ENCODE measurements around the gene CHAC2.
"Not testable (repeated sequence)": the region's sequence is repeated elsewhere in the genome, so short reads cannot be mapped to it uniquely, and the experiment has no call there.

CHAC2 gene

DNA sequence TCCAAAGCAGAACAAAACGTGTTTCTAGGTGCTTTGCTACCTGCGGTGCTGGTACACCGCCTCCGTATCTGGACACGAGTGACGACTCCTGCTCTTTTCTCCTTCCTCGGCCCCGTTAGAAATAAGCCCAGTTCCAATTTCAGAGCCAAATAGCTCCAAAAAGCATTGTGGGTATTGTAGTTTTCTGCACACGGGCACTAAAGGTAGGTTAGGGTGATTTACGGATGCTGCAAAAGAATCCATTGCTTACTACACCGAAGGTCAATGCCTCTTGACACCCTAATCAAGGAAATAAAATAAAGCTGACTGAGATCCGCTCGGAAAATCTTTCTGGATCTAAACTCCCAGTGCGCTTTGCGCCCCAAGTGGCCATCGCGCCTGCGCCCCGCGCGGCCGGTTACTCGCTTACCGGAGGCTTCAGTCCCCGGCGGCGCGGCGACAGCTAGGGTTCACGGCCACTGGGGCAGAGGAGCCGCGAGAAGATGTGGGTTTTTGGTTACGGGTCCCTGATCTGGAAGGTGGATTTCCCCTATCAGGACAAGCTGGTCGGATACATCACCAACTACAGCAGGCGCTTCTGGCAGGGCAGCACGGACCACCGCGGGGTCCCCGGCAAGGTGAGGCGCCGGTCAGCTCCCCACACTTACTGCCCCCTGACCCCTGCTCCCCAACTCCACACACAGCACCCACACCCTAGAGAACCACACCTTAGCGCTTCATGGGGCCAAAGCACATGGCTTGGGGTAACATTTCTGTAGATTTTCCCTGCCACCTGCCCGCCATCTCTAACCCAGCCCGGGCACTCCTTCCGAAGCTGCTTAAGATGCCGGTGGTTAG, at the start of gene CHAC2:
TSS of gene CHAC2 (plus strand) at position 400 of the 837 bp plus-strand sequence. CDS start at position 483, 83 bp downstream.
- in situ Hi-C loops (cut with MboI; ENCODE audit: low sequenced_read_pairs), result no loop called here

DNA sequence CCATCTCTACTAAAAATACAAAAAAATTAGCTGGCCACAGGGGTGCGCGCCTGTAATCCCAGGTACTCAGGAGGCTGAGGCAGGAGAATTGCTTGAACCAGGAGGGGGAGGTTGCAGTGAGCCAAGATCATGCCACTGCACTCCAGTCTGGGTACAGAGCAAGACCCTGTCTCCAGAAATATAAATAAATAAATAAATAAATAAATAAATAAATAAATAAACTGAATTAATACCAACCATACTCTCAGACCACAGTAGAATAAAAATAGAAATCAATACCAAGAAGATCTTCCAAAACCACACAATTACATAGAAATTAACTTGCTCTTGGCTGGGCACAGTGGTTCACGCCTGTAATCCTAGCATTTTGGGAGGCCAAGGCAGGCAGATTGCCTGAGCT, 46.7 kb upstream of the CHAC2 start:
- in situ Hi-C loops (cut with MboI; ENCODE audit: low sequenced_read_pairs), result not testable (repeated sequence)

DNA sequence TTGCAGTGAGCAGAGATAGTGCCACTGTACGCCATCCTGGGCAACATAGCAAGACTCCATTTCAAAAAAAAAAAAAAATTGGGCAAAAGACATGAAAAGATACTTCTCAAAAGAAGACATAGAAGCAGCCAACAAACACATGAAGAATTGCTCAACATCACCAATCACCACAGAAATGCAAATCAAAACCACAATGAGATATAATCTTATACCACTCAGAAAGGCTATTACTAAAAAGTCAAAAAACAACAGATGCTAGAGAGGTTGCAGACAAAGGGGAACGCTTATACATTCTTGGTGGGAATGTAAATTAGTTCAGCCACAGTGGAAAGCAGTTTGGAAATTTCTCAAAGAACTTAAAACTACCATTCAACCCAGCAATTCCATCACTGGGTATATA, 43.1 kb upstream of the CHAC2 start:
- in situ Hi-C loops (cut with MboI; ENCODE audit: low sequenced_read_pairs), result no loop called here

DNA sequence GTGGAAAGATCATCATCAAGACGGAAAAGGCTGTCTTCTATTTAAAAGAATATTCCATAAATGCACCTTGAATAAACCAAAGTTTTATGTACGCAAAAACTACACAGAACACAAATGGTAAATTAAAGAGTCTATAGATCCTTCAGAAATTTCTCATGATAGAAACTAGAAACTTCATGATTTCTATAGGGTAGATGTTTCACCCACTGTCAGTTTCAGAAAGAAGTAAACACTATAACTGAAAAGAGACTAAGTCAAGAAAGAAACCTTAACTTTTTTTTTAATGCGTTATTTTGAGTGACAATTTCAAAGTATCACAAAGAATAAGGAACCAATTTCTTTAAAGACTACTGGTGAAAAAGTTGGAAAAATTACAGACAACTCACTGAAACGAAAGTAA, 41.9 kb upstream of the CHAC2 start:
- in situ Hi-C loops (cut with MboI; ENCODE audit: low sequenced_read_pairs), result no loop called here

DNA sequence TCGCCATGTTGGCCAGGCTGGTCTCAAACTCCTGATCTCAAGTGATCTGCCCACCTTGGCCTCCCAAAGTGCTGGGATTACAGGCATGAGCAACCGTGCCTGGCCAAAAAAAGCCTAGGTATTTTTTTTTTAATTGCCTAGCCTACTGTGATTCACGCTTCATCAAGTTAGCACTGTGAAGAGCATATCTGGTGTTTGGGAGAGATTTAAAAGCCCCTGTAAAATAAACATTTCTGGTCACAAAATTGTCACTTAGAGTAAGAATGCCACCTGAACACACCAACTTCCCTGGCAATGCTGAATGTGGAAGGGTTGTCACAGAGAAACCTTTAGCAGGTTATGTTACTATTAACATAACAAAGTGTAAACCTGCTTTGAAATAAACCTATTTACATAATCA, 39.7 kb upstream of the CHAC2 start:
- in situ Hi-C loops (cut with MboI; ENCODE audit: low sequenced_read_pairs), result no loop called here

DNA sequence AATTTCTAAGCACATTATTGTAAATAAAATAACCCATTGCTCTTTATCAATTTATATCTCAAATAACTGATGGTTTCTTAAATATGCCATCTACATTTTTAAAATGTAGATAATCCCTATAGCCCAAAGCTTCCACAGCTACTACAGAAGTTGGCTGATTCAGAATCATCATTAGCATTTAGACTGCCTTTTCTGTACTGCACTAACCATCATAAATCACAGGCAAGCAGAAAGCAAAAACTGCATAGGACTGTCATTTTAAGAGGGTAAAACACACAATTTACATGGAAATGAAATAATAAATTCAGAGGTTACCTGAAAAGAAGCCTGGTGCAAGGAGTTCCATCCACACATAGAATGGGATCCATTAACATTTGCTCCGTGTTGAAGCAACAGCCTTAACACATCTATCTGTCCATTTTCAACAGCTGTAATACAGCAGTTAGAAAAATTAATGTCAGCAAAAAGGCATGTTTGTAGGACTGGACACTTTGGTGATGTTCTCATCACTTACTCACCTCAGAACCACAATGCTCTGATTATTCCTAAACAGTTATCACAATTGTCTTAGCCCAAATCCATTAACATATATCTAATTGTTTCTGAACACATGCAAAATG, 38.4 kb upstream of the CHAC2 start:
- in situ Hi-C loops (cut with MboI; ENCODE audit: low sequenced_read_pairs), result no loop called here

DNA sequence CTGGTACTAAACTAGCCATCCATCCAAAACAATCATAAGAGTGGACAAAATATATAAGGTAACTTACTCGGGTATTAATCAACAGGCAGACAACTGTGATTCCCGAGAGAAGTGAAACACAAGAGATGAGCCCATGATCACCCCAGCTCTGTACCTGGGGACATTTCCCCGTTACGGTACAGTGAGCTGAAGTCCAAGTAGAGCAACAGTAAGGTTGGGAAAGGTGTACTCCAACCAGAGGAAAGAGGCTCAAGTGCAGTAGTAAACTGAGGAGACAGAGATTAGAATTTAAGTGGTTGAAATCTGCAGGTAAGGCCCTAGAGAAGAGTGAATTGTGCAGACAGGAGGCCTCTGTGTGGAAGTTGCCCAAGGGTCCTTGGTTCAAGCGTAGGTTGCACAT, 30.5 kb upstream of the CHAC2 start:
- in situ Hi-C loops (cut with MboI; ENCODE audit: low sequenced_read_pairs), result no loop called here

DNA sequence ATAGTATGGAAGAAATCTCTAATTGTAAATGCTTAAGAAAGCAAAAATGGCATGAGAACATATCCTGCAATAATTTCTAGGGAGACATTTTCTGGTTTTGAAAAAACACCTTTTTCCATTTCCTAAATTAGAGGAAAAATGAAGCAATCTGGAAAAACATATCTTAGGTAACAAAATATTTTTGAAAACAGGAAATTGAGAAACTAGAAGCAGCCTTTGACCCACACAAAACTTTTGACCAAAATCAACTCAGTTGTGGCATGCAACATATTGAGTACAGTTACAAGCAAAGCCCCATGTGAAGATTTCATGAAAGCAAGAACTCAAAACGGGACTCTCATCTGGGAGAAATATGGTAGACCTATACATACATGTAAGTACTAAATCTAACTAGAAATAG, 28.6 kb upstream of the CHAC2 start:
- in situ Hi-C loops (cut with MboI; ENCODE audit: low sequenced_read_pairs), result no loop called here

DNA sequence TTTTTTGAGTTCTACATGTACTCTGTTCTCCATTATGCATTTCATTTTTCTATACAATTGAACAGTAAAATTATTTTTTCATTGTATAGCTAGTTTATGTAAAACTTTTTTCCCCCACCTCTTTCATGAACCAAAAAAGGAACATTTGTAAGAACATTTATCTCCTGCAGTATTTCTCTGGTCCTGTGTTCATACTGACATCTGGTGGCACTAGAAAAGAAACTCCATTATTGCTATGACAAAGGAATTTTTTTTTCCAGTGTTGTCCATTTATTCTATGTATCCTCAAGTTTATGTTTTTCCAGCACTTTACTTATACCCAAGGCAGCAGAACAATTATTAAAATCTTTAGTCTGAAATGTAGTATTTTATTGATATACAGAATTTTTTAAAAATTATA, 27.4 kb upstream of the CHAC2 start:
- in situ Hi-C loops (cut with MboI; ENCODE audit: low sequenced_read_pairs), result no loop called here

DNA sequence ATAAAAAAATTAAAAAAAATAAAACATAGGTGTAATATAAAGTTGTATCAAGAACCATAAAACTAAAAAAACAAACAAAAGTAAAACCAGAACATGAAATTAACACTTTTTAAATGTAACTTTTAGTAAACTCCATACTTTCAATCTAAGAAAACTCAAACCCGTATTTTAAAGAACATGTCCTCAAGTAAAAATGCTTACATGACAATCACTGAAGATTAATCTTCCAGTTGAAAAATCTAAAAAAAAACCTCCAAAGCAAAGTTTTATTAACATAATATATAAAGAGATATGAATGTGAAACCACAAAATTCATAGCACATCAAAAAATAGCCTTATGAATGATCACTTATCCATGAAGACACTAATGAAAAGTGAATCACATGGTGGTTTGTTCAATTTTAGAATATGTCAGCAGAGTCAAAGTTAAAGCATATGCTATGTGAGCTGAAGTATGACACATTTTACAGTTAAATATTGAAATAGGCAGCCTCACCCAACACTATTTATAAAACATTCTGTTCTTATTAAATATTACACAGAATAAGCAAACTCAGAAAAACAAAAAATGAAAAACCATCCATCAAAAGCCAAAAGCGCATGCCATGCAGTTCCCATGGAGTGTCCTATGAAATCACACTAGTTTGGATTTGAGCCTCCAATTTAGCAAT, 23.1 kb upstream of the CHAC2 start:
- in situ Hi-C loops (cut with MboI; ENCODE audit: low sequenced_read_pairs), result no loop called here

DNA sequence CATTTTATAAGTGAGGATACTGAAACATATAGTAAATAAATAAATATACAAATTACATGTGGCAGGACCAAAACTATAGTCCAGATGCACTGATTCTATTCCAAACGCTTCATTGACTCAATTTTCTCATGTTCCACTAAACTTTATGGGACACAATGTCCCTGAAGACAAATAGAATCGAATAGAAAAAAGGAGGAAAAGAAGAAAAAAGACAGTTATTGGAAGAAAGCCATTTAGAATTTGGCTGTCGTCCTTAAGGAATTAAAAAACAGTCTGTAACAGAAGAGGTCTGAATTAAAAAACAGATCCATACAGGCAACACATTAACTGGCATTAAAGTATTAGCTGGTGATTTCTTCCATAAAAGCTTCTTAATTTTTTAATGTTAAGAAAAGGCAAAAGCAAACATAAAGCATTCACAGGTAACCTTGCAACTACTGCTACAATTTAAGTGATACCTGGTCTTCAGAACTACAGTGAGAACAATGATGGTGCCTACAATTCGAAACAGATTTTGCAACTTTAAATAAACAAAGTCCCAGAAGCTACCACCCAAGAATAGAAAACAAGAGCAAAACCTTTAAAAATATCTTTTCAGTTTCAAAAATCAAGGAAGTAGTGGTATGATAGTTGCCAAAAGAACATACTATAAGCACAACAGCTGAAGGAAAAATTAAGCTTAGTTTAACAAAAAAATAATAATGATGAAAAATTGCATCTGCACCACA, 17.4 kb upstream of the CHAC2 start:
- in situ Hi-C loops (cut with MboI; ENCODE audit: low sequenced_read_pairs), result no loop called here

DNA sequence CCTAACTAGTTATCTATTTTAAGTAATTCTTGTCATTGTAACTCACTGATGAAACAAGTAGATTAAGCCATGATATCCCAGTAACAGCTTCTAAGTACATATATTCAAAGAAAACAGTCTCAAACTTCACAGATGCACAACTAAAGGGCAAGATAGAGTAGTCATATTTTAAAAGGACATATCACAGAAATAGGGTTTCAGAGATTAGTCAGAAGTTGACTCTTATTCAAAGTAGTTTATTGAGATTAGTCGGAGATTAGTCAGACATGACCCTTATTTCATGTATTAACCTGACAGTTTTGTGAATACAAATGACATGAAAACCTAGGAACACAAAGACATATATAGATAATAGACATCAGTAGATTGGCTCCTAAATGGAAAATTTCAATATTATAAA, 15.9 kb upstream of the CHAC2 start:
- in situ Hi-C loops (cut with MboI; ENCODE audit: low sequenced_read_pairs), result no loop called here

DNA sequence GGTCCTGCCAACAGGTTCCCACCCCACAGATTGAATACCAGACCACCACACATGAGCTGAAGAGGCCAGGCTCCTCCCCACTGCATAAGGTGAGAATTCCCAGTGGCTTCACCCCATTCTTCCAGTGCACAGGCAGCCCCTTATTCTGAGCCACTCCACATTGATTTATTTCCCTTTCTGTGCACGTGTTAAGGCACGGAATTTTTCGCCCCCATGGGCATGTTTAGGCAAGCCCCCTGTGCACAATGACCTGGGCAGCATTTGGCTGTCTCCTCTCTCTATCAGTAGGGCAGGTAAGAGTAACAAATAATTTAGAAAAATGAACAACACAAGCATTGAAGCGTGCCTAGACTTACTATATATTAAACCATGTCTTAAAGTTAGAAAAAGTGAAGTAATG, 15.2 kb upstream of the CHAC2 start:
- in situ Hi-C loops (cut with MboI; ENCODE audit: low sequenced_read_pairs), result no loop called here

DNA sequence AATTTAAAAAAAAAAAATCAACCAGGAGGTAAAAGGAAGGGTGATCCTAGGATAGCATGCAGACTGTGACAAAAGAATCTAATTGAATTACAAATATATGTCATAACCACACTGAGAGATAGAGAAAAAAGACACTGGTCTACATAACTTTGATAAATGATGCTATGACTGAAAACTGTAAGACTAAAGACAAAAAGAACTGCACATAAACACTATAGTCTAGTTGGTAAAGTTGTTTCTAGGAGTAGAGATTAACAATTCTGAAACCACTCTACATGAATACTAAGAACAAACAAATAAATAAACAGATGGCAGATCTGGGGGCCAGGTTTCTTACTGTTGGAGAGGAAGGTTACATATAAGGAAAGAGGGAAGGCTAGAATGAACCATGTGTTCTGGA, 14.6 kb upstream of the CHAC2 start:
- in situ Hi-C loops (cut with MboI; ENCODE audit: low sequenced_read_pairs), result no loop called here

DNA sequence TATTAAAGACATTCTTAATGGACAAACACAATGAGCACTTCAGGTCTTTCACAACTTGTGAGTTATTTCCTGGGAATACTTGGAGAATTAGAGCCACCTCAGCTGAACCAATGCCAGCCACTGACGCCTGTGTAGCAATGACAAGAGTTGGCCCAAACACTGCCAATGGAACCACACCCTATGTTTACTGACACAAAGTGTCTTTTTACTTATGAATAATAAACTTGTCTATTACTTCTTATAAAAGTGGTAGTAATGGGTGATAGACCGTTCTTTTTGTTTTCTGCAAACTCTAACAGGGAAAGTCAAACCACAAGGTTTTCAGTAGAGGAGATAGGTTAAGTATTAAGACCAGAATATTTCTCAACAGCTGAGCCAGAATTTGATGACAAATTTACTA, 12.5 kb upstream of the CHAC2 start:
- in situ Hi-C loops (cut with MboI; ENCODE audit: low sequenced_read_pairs), result no loop called here

DNA sequence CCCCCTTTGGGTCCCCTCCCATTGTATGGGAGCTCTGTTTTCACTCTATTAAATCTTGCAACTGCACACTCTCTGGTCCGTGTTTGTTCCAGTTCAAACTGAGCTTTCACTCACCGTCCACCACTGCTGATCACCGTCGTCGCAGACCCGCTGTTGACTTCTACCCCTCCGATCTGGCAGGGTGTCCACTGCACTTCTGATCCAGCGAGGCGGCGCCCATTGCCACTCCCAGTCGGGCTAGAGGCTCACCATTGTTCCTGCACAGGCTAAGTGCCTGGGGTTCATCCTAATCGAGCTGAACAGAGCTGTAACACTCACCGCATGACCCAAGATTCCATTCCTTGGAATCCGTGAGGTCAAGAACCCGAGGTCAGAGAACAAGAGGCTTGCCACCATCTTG, 11.0 kb upstream of the CHAC2 start:
- in situ Hi-C loops (cut with MboI; ENCODE audit: low sequenced_read_pairs), result no loop called here

DNA sequence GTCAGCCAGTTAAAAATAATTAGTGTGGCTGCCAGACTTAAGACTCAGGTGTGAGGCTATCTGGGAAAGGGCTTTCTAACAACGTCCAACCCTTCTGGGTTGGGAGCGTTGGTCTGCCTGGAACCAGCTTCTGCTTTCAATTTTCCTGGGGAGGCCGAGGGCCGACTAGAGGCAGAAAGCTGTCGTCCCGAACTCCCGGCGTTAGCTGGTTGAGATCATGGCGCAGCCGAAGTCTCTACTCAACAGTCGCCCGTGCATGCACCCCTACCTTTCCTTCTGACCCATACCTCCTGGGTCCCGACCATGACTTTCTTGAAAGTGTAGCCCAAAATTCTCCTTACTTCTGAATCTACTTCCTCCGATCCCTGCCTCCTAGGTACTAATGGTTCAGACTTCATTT, 10.4 kb upstream of the CHAC2 start:
- in situ Hi-C loops (cut with MboI; ENCODE audit: low sequenced_read_pairs), result not testable (repeated sequence)

DNA sequence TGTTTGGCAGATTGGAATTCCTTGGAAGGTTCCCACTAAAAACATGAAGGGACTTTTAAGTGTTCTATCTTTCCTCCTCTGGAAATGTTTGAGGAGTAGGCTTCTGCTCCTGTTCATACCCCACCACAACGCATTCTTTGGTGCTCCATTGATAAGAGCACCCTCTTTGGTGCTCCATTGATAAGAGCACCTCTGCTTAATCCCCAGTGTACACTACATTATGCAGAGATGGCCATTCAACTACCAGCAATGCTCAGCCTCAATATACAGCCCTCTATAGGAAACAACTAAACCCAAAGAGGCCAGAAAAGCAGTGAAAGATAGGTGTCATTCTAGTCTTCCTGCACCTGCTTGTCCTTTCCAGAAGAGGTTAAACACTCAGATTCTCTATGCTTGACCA, 1.8 kb upstream of the CHAC2 start:
- in situ Hi-C loops (cut with MboI; ENCODE audit: low sequenced_read_pairs), result no loop called here

DNA sequence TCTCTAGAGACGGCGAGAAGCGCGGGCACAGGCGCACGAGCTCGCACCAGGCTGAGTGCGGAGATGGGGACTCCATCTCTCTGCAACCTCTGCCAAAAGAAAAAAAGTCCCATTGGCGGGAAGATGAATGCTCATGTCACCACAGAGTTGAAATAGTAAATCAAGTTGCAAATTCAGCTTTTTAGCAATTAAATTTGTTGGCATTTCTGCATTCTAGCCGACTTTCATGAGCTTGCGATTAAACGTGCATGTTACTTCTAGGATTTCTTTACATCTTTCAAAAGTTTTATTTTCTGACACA, 588 bp downstream of the CHAC2 start:
- in situ Hi-C loops (cut with MboI; ENCODE audit: low sequenced_read_pairs), result no loop called here

DNA sequence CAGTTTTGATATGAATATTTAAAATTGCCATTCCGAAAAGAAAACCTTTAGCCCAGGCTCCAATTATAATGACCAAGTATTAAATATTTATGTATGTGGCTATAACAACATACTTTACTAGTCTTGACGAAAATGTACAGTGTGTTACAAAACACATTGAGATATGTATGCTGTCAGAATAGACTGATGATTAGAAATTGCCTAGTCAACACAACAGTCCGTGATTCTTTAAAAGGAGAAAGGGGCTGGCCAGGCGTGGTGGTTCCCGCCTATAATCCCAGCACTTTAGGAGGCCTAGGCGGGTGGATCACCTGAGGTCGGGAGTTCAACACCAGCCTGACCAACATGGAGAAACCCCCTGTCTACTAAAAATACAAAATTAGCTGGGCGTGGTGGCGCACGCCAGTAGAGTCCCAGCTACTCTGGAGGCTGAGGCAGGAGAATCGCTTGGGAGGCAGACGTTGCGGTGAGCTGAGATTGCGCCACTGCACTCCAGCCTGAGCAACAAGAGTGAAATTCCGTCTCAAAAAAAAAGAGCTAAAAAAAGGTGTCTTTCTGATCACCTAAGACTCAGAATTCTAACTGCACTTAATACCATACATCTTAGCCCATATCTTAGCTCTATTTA, 1.8 kb downstream of the CHAC2 start:
- in situ Hi-C loops (cut with MboI; ENCODE audit: low sequenced_read_pairs), result no loop called here

DNA sequence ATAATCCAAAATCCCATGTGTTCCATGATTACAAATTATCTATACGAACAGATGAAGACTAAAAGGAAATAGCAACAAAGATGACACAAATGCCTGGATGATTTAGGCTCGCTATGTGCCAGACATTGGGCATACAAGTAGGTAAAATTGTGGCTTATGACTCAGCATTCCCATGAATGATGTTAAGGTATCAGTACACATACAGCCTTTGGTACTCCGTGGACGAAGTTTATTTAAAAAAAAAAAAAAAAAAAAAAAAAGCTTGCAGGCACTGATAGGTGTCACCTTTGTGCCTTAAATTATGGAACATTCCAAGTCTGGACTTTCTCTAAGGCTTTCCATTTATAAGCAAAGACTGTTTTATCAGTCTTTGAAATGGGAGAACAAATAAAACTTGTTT, 2.7 kb downstream of the CHAC2 start:
- in situ Hi-C loops (cut with MboI; ENCODE audit: low sequenced_read_pairs), result no loop called here
